ENCODE data around the gene AFMID. TPM values are rescaled to one million over a fixed set of nuclear protein-coding genes. Genes with fewer than 3 reads are reported as not detected.
A peak's percentile ranks its signal among the peaks of the same experiment; 100 is the strongest.

AFMID gene
- total and polyA plus RNA-seq, 2 donors (not counting 3 experiments of a cell fraction or from before 2014, with no cell fraction given): 33.5 to 42.9 TPM

DNA sequence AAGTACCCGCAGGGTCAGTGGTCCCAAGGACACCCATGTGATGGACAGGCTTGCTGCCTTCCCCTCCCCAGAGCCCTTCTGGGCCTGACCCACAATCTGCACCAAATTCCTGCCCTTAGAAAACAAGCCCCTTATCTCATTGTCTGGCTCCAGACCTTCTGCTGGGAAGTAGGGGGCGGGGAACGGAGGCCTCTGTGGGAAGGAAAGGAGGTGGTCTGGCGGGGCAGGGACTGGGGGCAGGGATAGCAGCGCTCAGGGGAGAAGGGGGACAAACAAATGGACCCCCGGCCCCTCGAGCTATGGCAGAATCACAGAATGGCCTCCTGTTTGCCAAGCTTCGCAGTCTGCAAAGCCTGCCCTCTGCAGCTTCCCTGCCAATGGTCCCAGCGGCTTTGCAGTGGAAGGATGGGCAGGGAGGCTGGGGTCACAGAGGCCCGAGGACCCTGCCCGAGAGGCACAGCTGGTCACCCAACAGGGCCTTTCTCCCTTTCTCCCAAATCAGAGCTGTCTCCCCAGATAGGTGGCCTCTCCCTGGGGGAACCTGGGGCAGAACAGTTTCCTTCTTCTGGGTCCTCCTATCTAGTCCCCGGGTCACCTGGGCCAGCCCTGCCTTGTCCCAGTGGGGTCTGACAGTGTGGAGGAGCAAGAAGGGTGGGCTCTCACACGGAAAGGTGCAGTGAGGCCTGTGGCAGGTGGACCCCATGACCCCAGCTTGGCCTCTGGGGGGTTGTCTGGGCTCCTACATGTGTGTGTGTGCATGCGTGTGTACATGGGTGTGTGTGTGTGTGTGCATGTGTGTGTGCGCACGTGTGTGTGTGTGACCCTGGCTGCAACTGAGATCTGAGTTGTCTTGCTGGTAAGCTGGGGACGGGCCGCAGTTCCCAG lies 69.8 kb downstream of the AFMID start:
- CTCF ChIA-PET: interaction anchor here (1.1 to 2.0 kb wide), 2 partner anchors 12 to 165 kb away, joined by 4 to 11 read pairs; no protein-coding TSS in a partner anchor
- H2AFZ ChIP-seq (ENCODE audit: low read depth, low read length): no peak overlapping the region

More for the DNA sequence above, 69.8 kb downstream of the AFMID start:
- H3K4me2 ChIP-seq (ENCODE audit: insufficient read depth, low read length): no peak overlapping the region
- FAIRE-seq (no peak), DNase-seq (ENCODE audit: low read depth, low spot score) (peak; percentile 45)
- H3K4me3 ChIP-seq (replicated peaks in 1 of 3; ENCODE audit: insufficient read depth in 1 of 3, low read depth in 1 of 3, low read length in 3 of 3): no peak overlapping the region
- no peaks in the 10 kb centered on the region for H3K36me3 ChIP-seq (ENCODE audit: control insufficient read depth in 2 of 2, extremely low read depth in 1 of 2, insufficient read depth in 2 of 2, low read length in 2 of 2)
- no peak overlapping the region for H3K9ac ChIP-seq (replicated peaks; ENCODE audit: extremely low read depth, insufficient read depth, low read length)
- no peaks in the 10 kb centered on the region for H3K9me3 ChIP-seq (replicated peaks; ENCODE audit: control insufficient read depth, insufficient read depth, low read length)
- intact Hi-C loops (cut with micrococcal nuclease): loop anchor here (10.0 kb wide), 1 partner anchor 448 kb away; no protein-coding TSS in a partner anchor
- peaks cover 9% of the 10 kb centered on the region for H3K4me1 ChIP-seq (ENCODE audit: control insufficient read depth, extremely low read depth, insufficient read depth, low read length)
- H3K9me1 ChIP-seq (replicated peaks; ENCODE audit: control insufficient read depth, extremely low read depth, insufficient read depth, low read length): no peaks in the 10 kb centered on the region
- H3K27me3 ChIP-seq (ENCODE audit: control insufficient read depth in 2 of 2, insufficient read depth in 2 of 2, low read length in 2 of 2): no peaks in the 10 kb centered on the region
- no TSS peak for BruUV-seq (replicated peaks)
- POLR2A ChIA-PET: interaction anchor here (0.5 kb wide), 1 partner anchor 63 kb away, joined by 3 read pairs; no protein-coding TSS in a partner anchor
- no peaks in the 10 kb centered on the region for H3K79me2 ChIP-seq (ENCODE audit: control insufficient read depth, insufficient read depth, low read length)
- H4K20me1 ChIP-seq (replicated peaks; ENCODE audit: control insufficient read depth, extremely low read depth, insufficient read depth, low read length): no peaks in the 10 kb centered on the region
- dilution Hi-C loops (cut with MboI; ENCODE audit: extremely low pct_ligation_motif_present, low sequenced_read_pairs): no loop called here
- no peak overlapping the region for H3K27ac ChIP-seq (ENCODE audit: insufficient read depth, low read depth, low read length)
- TF ChIP-seq, protein P1, sequence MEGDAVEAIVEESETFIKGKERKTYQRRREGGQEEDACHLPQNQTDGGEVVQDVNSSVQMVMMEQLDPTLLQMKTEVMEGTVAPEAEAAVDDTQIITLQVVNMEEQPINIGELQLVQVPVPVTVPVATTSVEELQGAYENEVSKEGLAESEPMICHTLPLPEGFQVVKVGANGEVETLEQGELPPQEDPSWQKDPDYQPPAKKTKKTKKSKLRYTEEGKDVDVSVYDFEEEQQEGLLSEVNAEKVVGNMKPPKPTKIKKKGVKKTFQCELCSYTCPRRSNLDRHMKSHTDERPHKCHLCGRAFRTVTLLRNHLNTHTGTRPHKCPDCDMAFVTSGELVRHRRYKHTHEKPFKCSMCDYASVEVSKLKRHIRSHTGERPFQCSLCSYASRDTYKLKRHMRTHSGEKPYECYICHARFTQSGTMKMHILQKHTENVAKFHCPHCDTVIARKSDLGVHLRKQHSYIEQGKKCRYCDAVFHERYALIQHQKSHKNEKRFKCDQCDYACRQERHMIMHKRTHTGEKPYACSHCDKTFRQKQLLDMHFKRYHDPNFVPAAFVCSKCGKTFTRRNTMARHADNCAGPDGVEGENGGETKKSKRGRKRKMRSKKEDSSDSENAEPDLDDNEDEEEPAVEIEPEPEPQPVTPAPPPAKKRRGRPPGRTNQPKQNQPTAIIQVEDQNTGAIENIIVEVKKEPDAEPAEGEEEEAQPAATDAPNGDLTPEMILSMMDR (IDR thresholded peaks at IDR 0.05; ENCODE audit: extremely low read depth in 1 of 2, insufficient read depth in 1 of 2, low read depth in 1 of 2, low read length in 2 of 2): no peak
- no peak for TF ChIP-seq FOS (IDR thresholded peaks at IDR 0.05; ENCODE audit: borderline replicate concordance, insufficient read depth, low read length)
- TF ChIP-seq, protein P2, sequence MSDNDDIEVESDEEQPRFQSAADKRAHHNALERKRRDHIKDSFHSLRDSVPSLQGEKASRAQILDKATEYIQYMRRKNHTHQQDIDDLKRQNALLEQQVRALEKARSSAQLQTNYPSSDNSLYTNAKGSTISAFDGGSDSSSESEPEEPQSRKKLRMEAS (IDR thresholded peaks at IDR 0.05; ENCODE audit: insufficient read depth, insufficient read length): no peak
- no peak for TF ChIP-seq POLR2A (IDR thresholded peaks at IDR 0.05; ENCODE audit: low read depth, low read length)
- no peak for TF ChIP-seq JUN (IDR thresholded peaks at IDR 0.05; ENCODE audit: borderline replicate concordance, insufficient read depth, insufficient read length, low read depth)
- TF ChIP-seq POLR2AphosphoS5 (IDR thresholded peaks at IDR 0.05; ENCODE audit: insufficient read depth, low read depth, low read length): no peak
- TF ChIP-seq EZH2 (IDR thresholded peaks at IDR 0.05; ENCODE audit: borderline replicate concordance, low read depth, low read length, severe bottlenecking): no peak
- no peak for TF ChIP-seq MYC (IDR thresholded peaks at IDR 0.05; ENCODE audit: low read depth, low read length)
- no peak for TF ChIP-seq GATA2 (IDR thresholded peaks at IDR 0.05; ENCODE audit: insufficient read depth, insufficient read length, low read depth, low read length)

Small RNA genes within 50 kb of the gene (small RNA-seq; reads per million reads assigned to genes)
- not detected for gene AC087645.1 (ENCODE audit: insufficient read depth, insufficient read length, low read depth, low replicate concordance)

Other genes with a start within 250 kb of the AFMID start
- gene TNRC6C, start 228.7 kb upstream of the AFMID start, total RNA-seq: 17.5 and 20.4 TPM in 2 replicates
- gene TNRC6C, start 228.7 kb upstream of the AFMID start, polyA plus RNA-seq: 1.5 and 2.1 TPM in 2 replicates
- 58.0 and 72.4 TPM in 2 replicates for gene TMC6, start 58.6 kb upstream of the AFMID start, total RNA-seq
- 23.2 and 26.7 TPM in 2 replicates for gene TMC6, start 58.6 kb upstream of the AFMID start, polyA plus RNA-seq
- gene TMC8, start 56.6 kb upstream of the AFMID start, total RNA-seq: 0.99 and 1.3 TPM in 2 replicates
- 0.07 and 0.16 TPM in 2 replicates for gene TMC8, start 56.6 kb upstream of the AFMID start, polyA plus RNA-seq
- not detected in 2 replicates for gene C17orf99, start 41.0 kb upstream of the AFMID start, total RNA-seq
- gene C17orf99, start 41.0 kb upstream of the AFMID start, polyA plus RNA-seq: not detected in 2 replicates
- gene SYNGR2, start 18.8 kb upstream of the AFMID start, total RNA-seq: 58.6 and 65.9 TPM in 2 replicates
- gene SYNGR2, start 18.8 kb upstream of the AFMID start, polyA plus RNA-seq: 281 and 431 TPM in 2 replicates
- 110 and 111 TPM in 2 replicates for gene TK1, start 310 bp upstream of the AFMID start, total RNA-seq
- gene TK1, start 310 bp upstream of the AFMID start, polyA plus RNA-seq: 159 and 174 TPM in 2 replicates
- 74.6 and 85.8 TPM in 2 replicates for gene BIRC5, start 26.9 kb downstream of the AFMID start, total RNA-seq
- 26.3 and 32.8 TPM in 2 replicates for gene BIRC5, start 26.9 kb downstream of the AFMID start, polyA plus RNA-seq
- 0.38 TPM in 1 of 2 replicates, not detected in the other for gene TMEM235, start 44.3 kb downstream of the AFMID start, total RNA-seq
- 0.04 and 0.18 TPM in 2 replicates for gene TMEM235, start 44.3 kb downstream of the AFMID start, polyA plus RNA-seq
- gene SOCS3, start 172.7 kb downstream of the AFMID start, total RNA-seq: 13.6 and 14.3 TPM in 2 replicates
- 6.2 and 6.6 TPM in 2 replicates for gene SOCS3, start 172.7 kb downstream of the AFMID start, polyA plus RNA-seq
- 55.6 and 66.0 TPM in 2 replicates for gene PGS1, start 191.3 kb downstream of the AFMID start, total RNA-seq
- gene PGS1, start 191.3 kb downstream of the AFMID start, polyA plus RNA-seq: 48.4 and 50.8 TPM in 2 replicates